ENCODE measurements around the gene GABRR1.

Gene GABRR1

DNA sequence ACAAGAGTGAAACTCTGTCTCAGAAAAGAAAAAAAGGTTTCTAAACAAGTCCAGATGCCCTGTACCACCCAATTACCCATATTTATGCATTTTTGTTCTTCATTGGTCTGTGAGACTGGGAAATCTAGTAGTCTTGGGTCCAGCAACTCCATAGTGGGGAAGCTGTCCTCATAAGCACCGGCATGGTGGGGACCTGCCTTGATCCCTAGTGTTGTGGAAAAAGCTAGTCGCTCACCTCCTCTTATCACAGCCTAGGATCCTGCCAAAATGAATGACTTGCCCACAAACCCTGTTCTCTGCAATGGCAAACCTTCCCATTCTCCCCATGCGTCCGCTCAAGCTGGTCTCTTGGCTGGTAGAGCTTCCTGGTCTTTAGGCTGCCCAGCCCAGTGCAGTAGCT lies 38.3 kb upstream of the GABRR1 start:
- no peak for TF ChIP-seq EZH2 (IDR thresholded peaks at IDR 0.05; ENCODE audit: borderline replicate concordance, low read depth, low read length, severe bottlenecking)
- TF ChIP-seq CTCF (IDR thresholded peaks at IDR 0.05; ENCODE audit: borderline replicate concordance, extremely low read depth, low read length, poor library complexity, severe bottlenecking) = no peak
- no peaks in the 10 kb centered on the region for H3K36me3 ChIP-seq (ENCODE audit: insufficient read depth, low read length)
- no peak for ATAC-seq (ENCODE audit: insufficient read depth, low read depth)

GRCh38 chr6:89254569-89254968 lies 37.4 kb upstream of the GABRR1 start:
- TF ChIP-seq EZH2 (IDR thresholded peaks at IDR 0.05; ENCODE audit: borderline replicate concordance, low read depth, low read length, severe bottlenecking) (no peak), CTCF (IDR thresholded peaks at IDR 0.05; ENCODE audit: borderline replicate concordance, extremely low read depth, low read length, poor library complexity, severe bottlenecking) (no peak)
- no peaks in the 10 kb centered on the region for H3K27me3 ChIP-seq (ENCODE audit: insufficient read depth, low read length, poor library complexity)
- no peak overlapping the region for H3K4me2 ChIP-seq (ENCODE audit: insufficient read depth, low read length)
- ATAC-seq (ENCODE audit: insufficient read depth, low read depth) = no peak
- H3K9me3 ChIP-seq (ENCODE audit: insufficient read depth, low read length, severe bottlenecking) = no peaks in the 10 kb centered on the region
- no peaks in the 10 kb centered on the region for H3K4me1 ChIP-seq (ENCODE audit: insufficient read depth, low read length)
- no peaks in the 10 kb centered on the region for H4K20me1 ChIP-seq (ENCODE audit: insufficient read depth, low read length)
- H3K4me3 ChIP-seq (ENCODE audit: low read depth in 1 of 2, low read length in 2 of 2) = no peak overlapping the region
- no peak overlapping the region for H3K27ac ChIP-seq (ENCODE audit: low read length)
- DNase-seq = no peak
- H3K9ac ChIP-seq (ENCODE audit: low read depth, low read length) = no peak overlapping the region
- no peaks in the 10 kb centered on the region for H3K79me2 ChIP-seq (ENCODE audit: insufficient read depth, low read length)
- H2AFZ ChIP-seq (ENCODE audit: low read depth, low read length) = no peak overlapping the region
- H3K36me3 ChIP-seq (ENCODE audit: insufficient read depth, low read length) = no peaks in the 10 kb centered on the region

More for the DNA sequence above, 38.3 kb upstream of the GABRR1 start:
- Histone ChIP-seq H3K4me1 (ENCODE audit: insufficient read depth, low read length) (no peaks in the 10 kb centered on the region), H2AFZ (ENCODE audit: low read depth, low read length) (no peak overlapping the region), H3K79me2 (ENCODE audit: insufficient read depth, low read length) (no peaks in the 10 kb centered on the region), H3K4me3 (ENCODE audit: low read depth in 1 of 2, low read length in 2 of 2) (no peak overlapping the region), H3K9ac (ENCODE audit: low read depth, low read length) (no peak overlapping the region), H3K27me3 (ENCODE audit: insufficient read depth, low read length, poor library complexity) (no peaks in the 10 kb centered on the region), H3K27ac (ENCODE audit: low read length) (no peak overlapping the region), H4K20me1 (ENCODE audit: insufficient read depth, low read length) (no peaks in the 10 kb centered on the region), H3K9me3 (ENCODE audit: insufficient read depth, low read length, severe bottlenecking) (no peaks in the 10 kb centered on the region), H3K4me2 (ENCODE audit: insufficient read depth, low read length) (no peak overlapping the region)
- no peak for DNase-seq

GRCh38 chr6:89252907-89253306 lies 35.7 kb upstream of the GABRR1 start:
- TF ChIP-seq EZH2 (IDR thresholded peaks at IDR 0.05; ENCODE audit: borderline replicate concordance, low read depth, low read length, severe bottlenecking) = no peak
- TF ChIP-seq CTCF (IDR thresholded peaks at IDR 0.05; ENCODE audit: borderline replicate concordance, extremely low read depth, low read length, poor library complexity, severe bottlenecking) = no peak
- DNase-seq (no peak), ATAC-seq (ENCODE audit: insufficient read depth, low read depth) (no peak)
- no peaks in the 10 kb centered on the region for H3K79me2 ChIP-seq (ENCODE audit: insufficient read depth, low read length)
- no peak overlapping the region for H2AFZ ChIP-seq (ENCODE audit: low read depth, low read length)
- no peak overlapping the region for H3K9ac ChIP-seq (ENCODE audit: low read depth, low read length)
- H3K4me3 ChIP-seq (ENCODE audit: low read depth in 1 of 2, low read length in 2 of 2) = no peak overlapping the region
- H3K36me3 ChIP-seq (ENCODE audit: insufficient read depth, low read length) = no peaks in the 10 kb centered on the region
- H3K4me2 ChIP-seq (ENCODE audit: insufficient read depth, low read length) = no peak overlapping the region
- H4K20me1 ChIP-seq (ENCODE audit: insufficient read depth, low read length) = no peaks in the 10 kb centered on the region
- no peak overlapping the region for H3K27ac ChIP-seq (ENCODE audit: low read length)
- no peaks in the 10 kb centered on the region for H3K27me3 ChIP-seq (ENCODE audit: insufficient read depth, low read length, poor library complexity)
- no peaks in the 10 kb centered on the region for H3K9me3 ChIP-seq (ENCODE audit: insufficient read depth, low read length, severe bottlenecking)
- H3K4me1 ChIP-seq (ENCODE audit: insufficient read depth, low read length) = no peaks in the 10 kb centered on the region

DNA sequence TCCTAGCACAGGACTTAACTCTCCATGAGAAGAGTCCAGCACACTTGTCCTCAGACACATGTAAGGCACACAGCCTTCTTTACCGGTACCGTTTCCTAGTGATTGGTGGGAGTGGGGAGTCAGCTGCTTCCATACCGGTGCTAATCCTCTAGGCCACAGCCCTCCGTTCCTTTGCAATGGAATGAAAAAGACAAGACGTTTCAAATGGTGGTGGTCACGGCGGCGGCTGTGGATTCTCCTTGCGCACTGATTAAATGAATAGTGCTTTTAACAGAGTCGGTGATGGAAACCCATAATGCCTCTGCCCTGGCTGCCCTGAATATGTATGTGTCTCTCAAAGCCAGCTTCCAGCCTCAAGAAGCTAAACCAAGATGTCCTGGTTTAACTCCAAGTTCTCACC lies 34.8 kb upstream of the GABRR1 start:
- Histone ChIP-seq H3K27me3 (ENCODE audit: insufficient read depth, low read length, poor library complexity) (no peaks in the 10 kb centered on the region), H3K9me3 (ENCODE audit: insufficient read depth, low read length, severe bottlenecking) (no peaks in the 10 kb centered on the region), H3K9ac (ENCODE audit: low read depth, low read length) (no peak overlapping the region), H2AFZ (ENCODE audit: low read depth, low read length) (no peak overlapping the region), H3K4me3 (ENCODE audit: low read depth in 1 of 2, low read length in 2 of 2) (no peak overlapping the region), H4K20me1 (ENCODE audit: insufficient read depth, low read length) (no peaks in the 10 kb centered on the region), H3K27ac (ENCODE audit: low read length) (no peak overlapping the region), H3K4me2 (ENCODE audit: insufficient read depth, low read length) (no peak overlapping the region), H3K79me2 (ENCODE audit: insufficient read depth, low read length) (no peaks in the 10 kb centered on the region), H3K4me1 (ENCODE audit: insufficient read depth, low read length) (no peaks in the 10 kb centered on the region), H3K36me3 (ENCODE audit: insufficient read depth, low read length) (no peaks in the 10 kb centered on the region)
- ATAC-seq (ENCODE audit: insufficient read depth, low read depth) (no peak), DNase-seq (no peak)
- TF ChIP-seq EZH2 (IDR thresholded peaks at IDR 0.05; ENCODE audit: borderline replicate concordance, low read depth, low read length, severe bottlenecking) = no peak
- TF ChIP-seq CTCF (IDR thresholded peaks at IDR 0.05; ENCODE audit: borderline replicate concordance, extremely low read depth, low read length, poor library complexity, severe bottlenecking) = no peak

Data from DND-41 (cell line).